Omental fat pad (tissue), 4 donors: ENCODE data around the gene PLAAT1. TPM values are rescaled to one million over a fixed set of nuclear protein-coding genes. Genes with fewer than 3 reads are reported as not detected.
A peak's percentile ranks its signal among the peaks of the same experiment; 100 is the strongest.

Experiments
- ATAC-seq: fragments of 150-250 bp; one replicate; pipeline ENCODE4 v1.9.1; 2016; ENCODE audit warnings: mild to moderate bottlenecking, moderate library complexity; ENCODE audit not compliant: low FRiP score
- DNase-seq: peaks from one replicate; pipeline ENCODE4 v3.0.0-alpha.2; 2019; ENCODE audit warnings: low spot score
- CTCF ChIP-seq, 3 donors: fragments of 450-650 bp; IDR thresholded peaks; one replicate each; pipeline ENCODE4 v1.5.1; 2016 to 2017; ENCODE audit warnings: antibody characterized with exemption in 3 of 3, mild to moderate bottlenecking in 3 of 3, moderate library complexity in 2 of 3
- total RNA-seq, 4 donors: library from RNA; depleted of rRNA; stranded (reverse); fragments of >200 nt; gene quantifications; one replicate each; pipeline ENCODE4 v1.1.0, GENCODE V29; 2016

PLAAT1 gene
- total RNA-seq = under 1 TPM in 1 of 4 donors, not detected in 3; 0.56 TPM

- no peak for TF ChIP-seq CTCF (IDR thresholded peaks at IDR 0.05)
- peak; percentile 84 for ATAC-seq
- no peak for DNase-seq
Measured at GRCh38 chr3:193240850-193241706, at the start of gene PLAAT1. Gene PLAAT1, plus strand, starts transcription at chr3:193241222. Its CDS starts 14,429 bp downstream, at chr3:193255651.

- no peak for TF ChIP-seq CTCF (IDR thresholded peaks at IDR 0.05)
- DNase-seq = no peak
- no peak for ATAC-seq
Measured at GRCh38 chr3:193194371-193194770, 46.7 kb upstream of the PLAAT1 start.

GRCh38 chr3:193196746-193197145 lies 44.3 kb upstream of the PLAAT1 start:
- ATAC-seq = no peak

GRCh38 chr3:193207290-193208273 lies 33.4 kb upstream of the PLAAT1 start:
- no peak for DNase-seq
- TF ChIP-seq CTCF (IDR thresholded peaks at IDR 0.05) = no peak
- no peak for ATAC-seq

More at GRCh38 chr3:193196746-193197145, 44.3 kb upstream of the PLAAT1 start:
- DNase-seq = no peak
- TF ChIP-seq CTCF (IDR thresholded peaks at IDR 0.05) = no peak

- DNase-seq (no peak), ATAC-seq (no peak)
- no peak for TF ChIP-seq CTCF (IDR thresholded peaks at IDR 0.05)
Measured at GRCh38 chr3:193210618-193211017, 30.4 kb upstream of the PLAAT1 start.

GRCh38 chr3:193211173-193211572 lies 29.8 kb upstream of the PLAAT1 start:
- ATAC-seq = no peak
- TF ChIP-seq CTCF (IDR thresholded peaks at IDR 0.05) = no peak
- DNase-seq = no peak
